Stimulated activated CD4-positive, alpha-beta T cell treated with anti-CD3 and anti-CD28 coated beads, Interleukin-1b, Interleukin-23, amount 100 ng/mL, for 4 hours (primary cell): ENCODE measurements around the gene STAB1.
"Not testable (repeated sequence)": the region's sequence is repeated elsewhere in the genome, so short reads cannot be mapped to it uniquely, and the experiment has no call there.

Source experiments
- DNase-seq, 2 donors: peaks; one replicate each; pipeline ENCODE4 v3.0.0-alpha.2; 2020; ENCODE audit warnings: low read depth in 2 of 2

STAB1 gene

DNA sequence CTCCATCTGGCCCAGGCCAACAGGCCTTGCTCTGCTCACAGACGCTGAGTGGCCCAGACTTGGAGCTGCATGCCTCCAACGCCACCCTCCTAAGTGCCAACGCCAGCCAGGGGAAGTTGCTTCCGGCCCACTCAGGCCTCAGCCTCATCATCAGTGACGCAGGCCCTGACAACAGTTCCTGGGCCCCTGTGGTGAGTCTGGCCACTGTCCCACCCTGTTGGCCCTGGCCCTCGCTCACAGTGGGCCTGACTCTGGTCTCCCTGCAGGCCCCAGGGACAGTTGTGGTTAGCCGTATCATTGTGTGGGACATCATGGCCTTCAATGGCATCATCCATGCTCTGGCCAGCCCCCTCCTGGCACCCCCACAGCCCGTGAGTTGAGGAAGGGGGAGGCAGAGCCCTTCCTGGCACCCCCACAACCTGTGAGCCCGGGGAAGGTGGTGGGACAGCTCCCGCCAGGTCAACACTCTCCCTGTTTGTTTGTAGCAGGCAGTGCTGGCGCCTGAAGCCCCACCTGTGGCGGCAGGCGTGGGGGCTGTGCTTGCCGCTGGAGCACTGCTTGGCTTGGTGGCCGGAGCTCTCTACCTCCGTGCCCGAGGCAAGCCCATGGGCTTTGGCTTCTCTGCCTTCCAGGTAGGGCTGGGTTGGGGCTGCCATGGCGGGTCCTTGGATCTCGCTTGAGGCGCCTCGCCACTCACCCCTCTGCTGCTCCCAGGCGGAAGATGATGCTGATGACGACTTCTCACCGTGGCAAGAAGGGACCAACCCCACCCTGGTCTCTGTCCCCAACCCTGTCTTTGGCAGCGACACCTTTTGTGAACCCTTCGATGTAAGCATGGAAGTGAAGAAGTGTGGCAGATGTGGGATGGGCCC lies 28.5 kb downstream of the STAB1 start:
- DNase-seq: no peak

DNA sequence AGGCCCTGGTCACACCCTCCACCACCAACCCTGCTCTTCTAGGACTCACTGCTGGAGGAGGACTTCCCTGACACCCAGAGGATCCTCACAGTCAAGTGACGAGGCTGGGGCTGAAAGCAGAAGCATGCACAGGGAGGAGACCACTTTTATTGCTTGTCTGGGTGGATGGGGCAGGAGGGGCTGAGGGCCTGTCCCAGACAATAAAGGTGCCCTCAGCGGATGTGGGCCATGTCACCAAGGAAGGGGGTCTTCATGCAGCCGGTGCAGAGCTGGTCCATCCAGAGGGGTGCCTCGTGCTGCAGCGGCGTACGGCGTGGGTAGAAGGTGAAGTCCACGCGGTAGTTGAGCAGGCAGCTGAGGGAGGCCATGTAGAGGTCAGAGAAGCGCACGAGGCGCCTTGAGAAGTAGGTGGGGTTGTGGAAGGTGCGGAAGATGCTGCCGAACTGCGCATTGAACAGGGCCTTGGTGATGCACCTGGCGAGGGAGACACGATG lies 29.2 kb downstream of the STAB1 start:
- DNase-seq: no peak

DNA sequence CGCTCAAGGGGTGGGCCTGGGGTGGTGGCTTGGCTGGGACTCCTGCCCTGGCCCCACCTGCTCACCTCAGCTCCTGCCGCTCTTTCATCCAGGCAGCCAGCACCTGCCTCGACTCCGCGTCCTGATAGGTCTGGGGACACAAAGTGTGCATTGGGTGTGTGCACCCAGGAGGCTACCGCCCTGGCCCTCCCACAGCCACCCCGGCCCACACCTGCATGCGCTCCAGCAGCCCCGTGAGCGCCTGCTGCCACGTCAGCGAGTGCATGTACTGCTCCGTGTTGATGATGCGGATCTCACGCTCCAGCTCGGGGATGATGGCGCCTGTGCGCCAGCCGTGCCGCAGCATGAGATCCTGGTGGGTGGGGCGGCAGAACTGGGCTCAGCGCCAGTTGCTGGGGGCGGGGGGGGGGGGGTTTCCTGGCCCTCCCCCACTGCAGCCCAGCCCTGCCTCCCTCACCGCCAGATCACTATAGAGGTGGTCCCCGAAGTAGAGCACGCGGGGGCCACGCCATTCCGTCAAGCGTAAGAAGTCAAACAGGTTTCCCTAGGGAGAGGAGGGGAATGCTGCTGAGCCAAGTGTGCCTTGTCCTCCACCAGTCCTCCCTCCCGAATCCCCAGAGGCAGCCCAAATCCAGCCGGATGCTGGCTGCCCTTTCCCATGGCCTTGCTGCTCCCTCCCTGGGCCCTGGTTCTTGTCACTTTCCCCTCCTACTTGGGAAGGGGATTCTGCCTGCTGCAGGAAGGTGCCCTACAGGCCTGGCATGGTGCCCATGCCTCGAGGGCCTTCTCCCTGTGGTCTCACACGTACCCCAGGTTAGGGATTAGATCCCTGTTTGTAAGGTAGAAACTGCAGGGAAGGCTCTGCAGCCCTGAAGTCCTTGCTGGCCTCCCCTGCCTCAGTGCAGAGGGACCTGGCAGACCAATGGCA lies 29.9 kb downstream of the STAB1 start:
- DNase-seq: no peak

DNA sequence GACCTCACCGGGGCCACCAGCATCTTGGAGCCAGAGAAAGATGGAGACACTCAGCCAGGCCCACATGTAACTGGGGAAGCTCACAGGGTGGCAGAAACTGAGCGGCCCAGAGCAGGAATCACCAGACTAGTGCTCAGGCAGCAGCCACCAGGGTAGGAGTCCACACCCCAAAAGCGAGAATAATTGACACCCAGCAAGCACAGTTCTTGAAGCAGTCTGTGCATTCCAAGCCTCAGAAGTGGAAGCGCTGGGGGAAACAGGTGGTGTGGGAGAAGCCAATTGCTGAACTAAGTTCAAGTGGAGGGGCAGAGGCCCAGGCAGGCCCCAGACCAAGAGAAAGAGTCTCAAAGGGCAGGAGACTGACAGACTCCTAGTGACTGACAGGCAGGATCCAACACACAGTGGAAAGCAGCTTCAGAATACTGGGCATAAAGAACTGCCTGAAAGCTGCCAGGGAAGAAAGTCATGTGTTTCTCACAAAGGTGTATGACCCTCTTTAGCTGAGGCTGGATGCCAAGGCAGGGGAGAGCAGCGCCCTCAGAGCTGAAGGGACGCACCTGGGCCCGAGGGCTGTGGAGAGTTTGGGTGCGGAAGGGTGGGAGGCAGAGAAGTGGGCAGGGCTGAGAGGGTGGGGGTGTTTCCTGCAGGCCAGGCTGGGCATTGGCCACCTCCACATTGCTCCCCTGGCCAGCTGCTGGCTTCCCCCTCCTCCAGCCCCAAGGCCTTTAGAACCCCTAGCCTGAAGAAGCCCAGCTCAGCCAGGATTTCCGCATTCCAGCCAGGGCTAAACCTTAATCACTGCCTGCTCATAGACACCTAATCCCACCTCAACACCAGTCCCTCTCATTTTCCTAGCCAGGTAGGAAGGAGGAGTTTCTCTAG lies 30.8 kb downstream of the STAB1 start:
- DNase-seq: no peak

DNA sequence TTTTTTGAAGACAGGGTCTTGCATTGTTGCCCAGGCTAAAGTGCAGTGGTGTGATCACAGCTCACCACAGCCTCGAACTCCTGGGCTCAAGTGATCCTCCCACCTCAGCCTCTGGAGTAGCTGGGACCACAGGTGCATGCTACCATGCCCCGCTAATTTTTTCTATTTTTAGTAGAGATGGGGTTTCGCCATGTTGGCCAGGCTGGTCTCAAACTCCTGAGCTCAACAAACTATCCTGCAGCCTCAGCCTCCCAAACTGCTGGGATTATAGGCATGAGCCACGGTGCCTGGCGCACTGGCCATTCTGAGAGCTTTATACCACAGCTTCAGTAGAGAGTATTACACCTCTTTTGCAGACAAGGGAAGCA lies 31.5 kb downstream of the STAB1 start:
- not testable (repeated sequence) for DNase-seq

DNA sequence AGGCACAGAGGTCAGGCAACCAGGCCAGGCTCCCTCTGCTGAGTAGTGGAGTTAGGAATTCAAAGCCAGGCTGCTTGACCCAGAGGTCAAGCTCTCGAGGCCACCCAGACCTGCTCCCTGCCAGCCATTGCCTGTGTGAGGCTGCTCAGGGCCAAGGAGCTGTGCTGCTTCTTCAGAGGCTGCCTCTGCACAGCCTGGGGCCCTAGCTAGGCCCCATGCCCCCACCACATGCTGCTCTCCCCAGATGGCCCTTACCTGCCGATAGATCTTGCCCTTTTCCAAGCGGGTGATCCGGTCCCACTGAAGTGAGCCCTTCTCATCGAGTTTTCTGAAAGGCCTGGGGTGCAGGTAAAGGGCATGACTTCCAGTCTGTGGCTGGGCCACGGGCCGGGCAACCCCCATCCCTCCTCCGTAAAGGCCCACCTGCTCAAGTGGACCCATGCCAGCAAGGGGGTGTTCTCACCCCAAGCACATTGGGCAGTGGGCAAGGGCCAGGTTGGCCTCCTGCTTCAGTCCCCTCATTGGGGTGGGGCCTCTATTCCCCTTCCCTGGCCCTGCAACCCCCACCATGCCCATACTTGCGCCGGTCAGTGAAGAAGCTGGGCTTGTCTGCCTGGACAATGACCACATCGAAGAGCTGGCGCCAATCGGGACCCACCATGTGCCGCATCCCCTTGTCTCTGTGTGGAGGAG lies 32.0 kb downstream of the STAB1 start:
- no peak for DNase-seq

DNA sequence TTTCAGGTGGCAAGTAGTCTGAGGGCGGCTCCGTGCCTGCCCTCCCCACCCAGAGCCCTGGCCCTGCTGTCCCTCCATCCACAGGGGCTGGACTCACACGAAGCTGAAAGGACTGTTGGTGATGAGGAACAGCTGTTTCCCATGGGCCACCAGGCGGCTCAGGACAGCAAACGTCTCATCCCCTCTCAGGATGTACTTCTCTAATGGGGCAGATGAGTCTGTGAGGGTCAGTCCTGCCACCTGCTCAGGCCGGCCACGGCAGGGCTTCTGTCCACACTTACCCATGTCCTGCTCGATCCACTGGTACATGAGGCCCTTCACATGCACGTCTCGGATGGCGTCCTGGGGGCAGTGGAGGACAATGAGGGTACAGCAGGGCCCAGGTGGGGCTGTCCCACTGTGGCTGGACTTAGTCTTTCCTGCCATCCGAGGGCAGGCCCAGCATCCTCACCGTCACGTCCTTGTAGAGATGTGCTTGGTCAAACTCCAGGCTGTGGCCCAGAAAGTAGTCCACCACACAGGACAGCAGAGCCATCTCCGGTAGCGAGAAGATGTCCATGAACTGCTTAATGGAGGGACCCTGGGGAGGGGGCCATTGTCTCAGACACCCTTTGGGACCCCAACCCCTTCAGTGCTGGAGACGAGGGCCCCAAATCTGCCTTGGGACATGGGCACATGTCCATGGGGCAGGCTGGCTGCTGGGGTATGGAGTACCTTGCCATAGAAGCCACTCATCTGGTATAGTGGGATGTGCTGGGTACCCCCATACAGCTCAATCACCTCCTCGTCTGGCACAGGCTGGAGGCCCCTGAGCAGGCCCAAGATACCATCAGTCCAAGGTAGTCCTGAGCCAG lies 32.8 kb downstream of the STAB1 start:
- no peak for DNase-seq

DNA sequence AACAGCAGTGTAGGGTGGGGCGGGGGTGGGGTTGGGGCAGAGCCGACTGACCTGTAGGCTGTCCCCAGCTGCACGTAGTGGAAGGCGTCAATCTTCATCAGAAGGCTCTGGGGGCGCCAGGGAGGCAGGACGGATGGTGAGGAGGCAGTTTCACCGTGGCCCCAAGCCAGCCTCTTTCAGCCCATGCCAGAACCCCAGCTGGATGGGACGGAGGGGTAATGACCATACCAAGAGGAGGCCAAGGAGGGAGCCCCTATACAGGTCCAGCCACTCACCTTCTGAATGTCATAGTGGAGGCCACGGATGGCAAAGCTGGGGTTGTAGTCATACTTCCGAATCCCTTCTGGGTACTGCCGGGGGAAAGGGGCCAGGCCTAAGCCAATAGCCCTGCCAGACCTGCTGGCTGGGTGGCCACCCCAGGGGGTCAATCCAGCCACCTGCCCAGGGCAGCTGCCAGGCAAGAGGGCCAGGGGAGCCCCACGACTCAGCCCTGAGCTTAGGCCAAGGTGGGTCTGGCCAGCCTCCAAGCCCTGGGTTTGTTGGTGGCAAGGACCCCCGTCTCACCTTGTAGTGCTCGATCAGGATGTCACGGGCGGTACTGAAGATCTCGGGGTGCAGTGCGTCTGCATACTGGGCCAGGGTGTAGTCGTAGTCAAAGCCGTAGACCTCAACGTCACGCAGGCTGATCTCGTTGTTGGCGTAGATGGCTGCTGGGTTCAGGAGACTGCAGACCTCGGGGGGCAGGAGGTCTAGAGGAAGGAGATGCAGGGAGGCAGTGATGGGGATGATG lies 33.6 kb downstream of the STAB1 start:
- DNase-seq: no peak

DNA sequence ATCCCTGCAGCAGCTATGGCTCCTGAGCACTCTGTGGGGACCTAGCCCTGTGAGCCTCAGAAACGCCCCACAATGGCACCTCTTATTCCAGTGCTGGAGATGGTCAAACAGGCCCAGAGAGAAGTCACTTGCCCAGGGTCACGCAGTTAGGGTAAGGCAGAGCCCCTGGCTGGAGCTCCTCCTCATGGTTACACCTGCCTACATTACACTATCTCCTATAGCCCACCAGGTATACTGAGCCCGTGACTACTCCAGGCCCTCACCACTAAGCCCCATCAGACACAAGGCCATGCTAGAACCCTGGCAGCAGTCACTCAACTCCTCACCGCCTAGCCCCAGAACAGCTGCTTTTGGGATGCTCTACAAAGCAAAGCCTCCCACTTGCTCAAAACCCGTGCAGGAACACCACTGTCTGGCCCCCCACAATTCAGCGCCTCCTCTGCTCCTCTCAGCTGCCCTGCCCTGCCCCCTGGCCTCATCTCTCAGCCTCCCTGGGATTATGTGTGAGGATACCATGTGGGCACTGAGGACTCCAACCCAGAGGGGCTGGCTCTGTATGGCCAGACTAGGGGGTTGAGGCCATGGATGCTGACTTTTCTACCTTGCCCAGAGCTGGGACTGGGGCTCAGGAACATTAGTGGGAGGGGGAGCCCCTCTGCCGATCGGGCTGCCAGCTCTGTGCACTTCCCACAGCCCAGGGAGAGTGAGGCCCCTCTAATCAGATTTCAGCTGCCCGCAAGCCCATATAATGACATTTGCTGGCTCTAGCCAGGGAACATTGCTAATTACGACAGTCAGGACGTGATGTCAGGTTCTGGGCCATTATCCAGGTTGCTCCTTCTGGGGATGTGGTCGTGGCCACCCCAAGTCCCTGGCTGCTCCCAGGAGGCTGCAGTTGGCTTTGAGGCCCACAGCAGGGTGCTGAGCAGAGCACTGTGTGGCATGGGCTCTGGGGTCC lies 34.5 kb downstream of the STAB1 start:
- DNase-seq: no peak

DNA sequence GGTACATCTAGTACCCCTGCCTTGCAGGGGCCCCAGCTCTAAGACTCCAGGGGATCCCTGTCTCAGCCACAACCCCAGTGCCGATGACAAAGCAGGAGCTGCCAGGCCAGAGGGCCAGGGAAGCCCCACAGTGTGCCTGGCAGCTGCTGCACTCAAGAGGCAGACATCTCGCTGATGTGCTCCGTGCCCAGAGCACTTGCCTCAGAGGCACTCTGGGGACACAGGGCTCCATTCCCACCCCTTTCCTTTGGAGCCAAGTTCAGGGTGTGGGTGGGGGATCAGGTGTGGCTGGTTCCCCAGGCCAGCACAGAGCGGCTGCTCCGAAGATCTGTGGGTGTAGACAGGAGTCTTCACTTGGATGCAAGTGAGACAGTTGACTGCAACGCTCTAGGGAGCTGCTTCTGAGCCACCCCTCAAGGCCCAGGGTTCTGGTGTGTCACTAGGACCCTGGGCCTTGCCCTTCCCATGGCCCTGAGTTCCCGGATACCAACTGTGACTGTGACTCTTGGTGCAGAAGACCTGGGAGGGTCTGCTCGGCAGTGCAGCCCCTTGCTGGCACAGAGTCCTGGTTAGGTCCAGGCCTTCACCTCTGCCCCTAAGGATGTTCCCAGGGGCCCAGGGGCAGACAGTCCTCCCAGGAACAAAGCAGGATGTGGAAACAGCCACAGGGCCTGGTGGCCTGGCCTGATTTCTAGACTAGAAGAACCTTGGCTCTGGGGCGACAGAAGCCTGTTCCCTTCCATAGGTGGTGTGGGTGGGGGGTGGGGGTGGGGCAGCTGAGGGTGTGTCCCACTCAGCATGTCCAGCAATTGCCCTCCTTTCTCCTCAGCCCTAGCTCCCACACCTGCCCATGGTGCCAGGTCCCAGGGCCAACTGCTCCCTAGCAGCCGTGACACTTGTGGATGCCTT lies 36.0 kb downstream of the STAB1 start:
- no peak for DNase-seq

DNA sequence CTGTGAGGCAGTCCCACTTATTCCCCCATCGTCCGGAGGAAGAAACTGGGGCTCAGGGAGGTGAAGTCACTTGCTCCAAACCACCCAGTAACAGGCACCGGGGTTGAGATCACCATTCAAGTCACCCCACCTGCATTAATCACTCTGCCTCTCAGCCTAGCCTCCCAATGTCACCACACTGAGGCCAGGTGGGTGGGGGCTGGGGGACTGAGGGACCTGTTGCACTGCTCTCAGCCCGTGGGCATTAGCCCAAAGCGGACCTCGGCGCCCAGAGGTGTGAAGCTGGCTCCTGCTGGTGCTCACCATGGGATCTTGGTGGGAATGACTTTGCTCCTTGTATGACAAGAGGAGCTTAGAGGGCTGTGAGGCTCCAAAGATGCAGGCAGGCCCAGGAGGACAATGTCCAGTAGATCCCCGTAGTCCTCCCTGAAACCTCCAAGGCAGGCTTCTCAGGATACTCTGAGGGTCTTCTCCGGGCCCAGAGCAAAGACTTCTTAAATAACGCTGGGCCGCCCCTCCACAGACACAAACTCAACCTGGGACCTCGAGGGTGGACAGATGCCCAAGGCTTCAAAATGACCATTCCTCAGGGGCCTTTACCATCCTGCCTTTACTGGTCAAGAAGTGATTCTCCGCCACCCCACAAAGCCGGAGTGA lies 36.9 kb downstream of the STAB1 start:
- no peak for DNase-seq

DNA sequence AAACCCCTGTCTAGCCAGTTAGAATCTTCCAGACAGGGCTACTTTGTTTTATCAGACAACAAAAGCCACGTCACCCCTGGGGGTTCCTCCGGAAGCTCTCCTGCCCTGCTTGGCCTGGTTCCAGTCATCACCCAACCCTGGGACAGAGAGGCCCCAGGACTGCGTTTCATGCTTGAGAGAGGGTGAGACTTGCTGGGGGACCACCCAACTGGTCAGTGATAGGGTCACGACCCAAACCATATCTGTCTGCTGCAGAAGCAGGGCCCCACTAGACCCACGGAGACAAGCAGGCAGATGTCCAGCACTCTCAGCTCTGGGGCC lies 37.3 kb downstream of the STAB1 start:
- DNase-seq: no peak

DNA sequence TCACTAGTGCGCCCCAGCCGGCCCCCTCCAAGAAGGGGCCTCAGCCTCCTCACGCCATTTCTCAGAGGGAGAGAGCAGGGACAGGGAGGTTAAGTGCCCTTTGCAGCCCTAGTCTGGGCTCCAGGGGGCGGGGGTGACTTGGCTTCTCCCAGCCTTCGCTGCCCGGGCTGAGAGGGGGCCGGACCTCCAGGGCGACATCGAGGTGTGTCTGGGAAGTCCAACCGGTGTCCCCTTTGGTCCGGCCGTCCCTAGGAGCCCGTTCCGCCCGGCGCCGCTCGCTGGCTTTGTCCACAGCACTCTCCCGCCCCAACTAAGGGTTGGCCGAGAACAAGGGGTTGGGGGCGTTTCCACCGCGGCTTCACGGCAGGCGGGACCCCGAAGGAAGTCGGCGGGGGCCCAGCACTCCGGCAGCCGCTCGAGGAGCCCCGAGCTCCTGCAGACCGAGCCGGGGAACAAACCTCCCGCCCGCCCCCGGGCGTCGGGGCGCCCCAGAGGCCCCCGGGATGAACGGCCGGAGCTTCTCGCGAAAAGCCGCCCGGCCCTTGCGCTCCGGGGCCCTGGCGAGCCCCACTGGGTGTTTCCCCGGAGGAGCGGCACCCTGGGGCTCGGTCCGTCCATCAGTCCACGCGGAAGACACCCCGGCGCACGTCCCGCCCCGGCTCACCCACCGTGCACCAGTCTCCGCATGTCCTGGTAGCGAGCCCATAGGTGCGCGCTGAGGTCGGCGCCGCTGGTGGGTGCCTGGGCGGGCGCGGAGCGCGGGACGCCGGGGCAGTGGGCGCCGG lies 37.9 kb downstream of the STAB1 start:
- DNase-seq: peak; percentile 17 to 25

DNA sequence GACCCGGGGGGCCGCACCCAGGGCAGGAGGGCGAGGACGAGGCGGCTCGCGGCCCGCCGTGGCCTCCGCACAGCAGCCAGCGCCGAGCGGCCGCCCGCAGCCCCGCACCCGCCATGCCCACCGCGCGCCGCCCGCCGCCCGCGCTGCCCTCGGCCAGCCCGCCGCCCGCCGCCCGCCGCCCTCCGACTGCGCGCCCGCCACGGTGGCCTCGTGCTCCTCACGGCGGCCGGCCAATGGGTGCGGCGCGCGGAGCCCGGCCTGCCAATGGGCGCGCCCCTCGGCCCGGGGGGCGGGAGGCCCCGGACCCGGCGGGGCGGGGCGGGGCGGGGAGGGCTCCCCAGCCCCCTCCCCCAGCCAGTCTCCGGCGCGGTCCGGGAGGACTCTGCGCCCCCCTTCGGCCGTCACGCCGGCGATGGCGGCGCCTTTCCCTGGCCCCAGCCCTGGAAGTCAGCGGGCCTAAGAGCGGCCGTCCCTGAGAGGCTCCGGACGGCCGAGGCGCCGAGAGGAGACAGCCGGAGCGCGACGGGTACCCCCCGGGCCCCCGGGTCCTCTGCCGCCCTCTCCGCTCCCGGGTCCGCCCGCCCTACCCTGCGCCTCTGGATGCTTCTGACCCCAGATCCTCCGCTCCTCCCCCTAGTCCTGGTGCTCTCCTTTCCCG lies 38.6 kb downstream of the STAB1 start, which contains the start of gene NT5DC2:
NT5DC2 (minus strand) TSS at position 235 of the 658 bp plus-strand sequence; CDS start at position 115, 120 bp downstream.
- peak; percentile 45 to 68 for DNase-seq
